EH (cell line): ENCODE data around the gene PDSS1.

Experiments used
- DNase-seq: peaks from one replicate; pipeline ENCODE4 v3.0.0-alpha.2; 2015; ENCODE audit warnings: low read depth

Gene PDSS1

GRCh38 chr10:26699631-26700030 lies 2.1 kb downstream of the PDSS1 start:
- DNase-seq, result no peak

- DNase-seq, result no peak
Measured at GRCh38 chr10:26700884-26701630, 3.6 kb downstream of the PDSS1 start.

DNA sequence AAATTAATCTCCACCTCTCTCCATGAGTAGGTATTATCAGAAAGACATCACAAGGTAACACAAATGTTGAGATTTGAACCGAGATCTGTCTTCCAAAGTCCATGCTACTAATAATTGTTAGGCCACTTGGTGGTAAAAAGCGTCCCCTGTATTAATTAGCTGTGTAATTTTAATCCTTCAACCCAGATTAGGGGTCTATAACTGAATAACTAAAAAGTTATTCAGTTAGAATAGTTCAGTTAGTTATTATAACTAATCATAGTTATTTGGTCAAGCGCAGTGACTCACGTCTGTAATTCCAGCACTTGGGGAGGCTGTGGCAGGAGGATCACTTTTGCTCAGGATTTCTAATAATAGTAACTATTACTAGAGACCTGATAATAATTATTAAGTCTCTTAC lies 5.6 kb downstream of the PDSS1 start:
- no peak for DNase-seq

- no peak for DNase-seq
Measured at GRCh38 chr10:26703974-26704373, 6.5 kb downstream of the PDSS1 start.

DNA sequence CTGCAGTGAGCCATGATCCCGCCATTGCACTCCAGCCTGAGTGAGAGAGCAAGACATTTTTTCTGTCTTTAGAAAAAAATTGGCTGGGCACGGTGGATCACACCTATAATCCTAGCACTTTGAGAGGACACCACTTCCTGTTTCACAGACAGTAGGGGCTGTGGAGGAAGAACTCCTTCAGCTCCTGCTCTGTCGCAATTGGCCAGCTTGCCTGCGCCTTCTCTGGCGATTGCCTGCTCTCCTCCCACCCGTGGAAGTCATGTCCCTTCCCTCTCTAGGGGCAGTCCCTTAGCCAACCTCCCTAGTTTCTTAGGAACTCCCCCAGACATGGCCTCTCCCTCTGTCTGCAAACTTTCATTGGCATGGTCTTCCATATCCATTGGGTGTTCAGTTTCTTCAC lies 8.7 kb downstream of the PDSS1 start:
- DNase-seq, result no peak

GRCh38 chr10:26706936-26707335 lies 9.4 kb downstream of the PDSS1 start:
- no peak for DNase-seq

- DNase-seq, result no peak
Measured at GRCh38 chr10:26711324-26711723, 13.8 kb downstream of the PDSS1 start.

DNA sequence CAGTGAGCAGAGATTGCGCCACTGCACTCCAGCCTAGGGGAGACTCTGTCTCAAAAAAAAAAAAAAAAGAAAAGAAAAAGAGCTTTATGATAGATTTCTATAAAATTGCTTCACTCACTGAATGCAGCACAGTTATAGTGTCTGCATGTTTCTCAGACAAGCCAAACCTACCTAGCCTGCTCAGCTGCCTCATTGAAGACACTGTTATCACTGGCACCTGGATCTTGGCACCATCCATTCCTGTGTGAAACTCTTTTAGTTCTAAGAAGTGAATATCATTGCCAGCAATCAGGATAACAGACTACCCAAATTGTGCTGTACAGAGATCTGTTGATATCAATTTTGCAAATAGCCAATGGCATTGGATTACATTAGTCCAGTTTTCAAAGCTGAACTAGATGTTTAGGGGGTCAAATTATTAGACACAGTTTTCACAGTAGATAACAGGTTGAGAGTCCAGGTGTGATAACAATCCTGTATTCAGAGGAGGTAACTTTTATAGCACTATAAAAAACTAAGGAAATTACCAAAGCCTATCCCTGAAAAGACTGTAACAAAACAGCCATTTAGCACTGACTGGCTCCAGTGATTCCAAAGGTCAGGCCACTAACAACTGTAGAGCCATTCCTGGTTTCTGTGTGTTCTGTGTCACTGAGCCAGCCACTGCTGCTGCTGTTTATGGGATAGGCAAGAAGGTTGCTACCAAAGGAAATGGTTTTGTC lies 17.1 kb downstream of the PDSS1 start:
- DNase-seq, result no peak

- no peak for DNase-seq
Measured at GRCh38 chr10:26715137-26715487, 17.6 kb downstream of the PDSS1 start.

- DNase-seq, result no peak
Measured at GRCh38 chr10:26717476-26717875, 20.0 kb downstream of the PDSS1 start.

DNA sequence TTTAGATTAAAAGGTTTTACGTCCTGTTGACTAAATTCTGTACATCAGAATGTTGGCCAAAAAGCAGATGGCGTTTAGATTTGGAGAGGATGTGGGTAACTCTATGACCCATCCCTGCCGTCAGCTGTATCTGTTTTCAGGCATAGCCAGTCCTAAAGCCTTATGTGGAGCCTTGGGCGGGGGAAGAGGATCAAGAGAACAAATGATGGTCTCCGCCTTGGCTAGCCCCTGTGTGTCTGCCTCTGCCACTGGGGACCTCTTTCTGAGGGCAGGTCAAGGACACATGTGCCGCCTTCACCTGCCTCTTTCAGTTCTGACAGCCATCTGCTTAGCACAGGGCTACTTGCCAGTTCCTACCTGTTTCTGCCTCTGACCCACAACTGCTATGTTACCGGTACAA lies 24.1 kb downstream of the PDSS1 start:
- no peak for DNase-seq

- no peak for DNase-seq
Measured at GRCh38 chr10:26723016-26723415, 25.5 kb downstream of the PDSS1 start.

GRCh38 chr10:26725837-26726727 lies 28.6 kb downstream of the PDSS1 start:
- DNase-seq, result peak; percentile 73

DNA sequence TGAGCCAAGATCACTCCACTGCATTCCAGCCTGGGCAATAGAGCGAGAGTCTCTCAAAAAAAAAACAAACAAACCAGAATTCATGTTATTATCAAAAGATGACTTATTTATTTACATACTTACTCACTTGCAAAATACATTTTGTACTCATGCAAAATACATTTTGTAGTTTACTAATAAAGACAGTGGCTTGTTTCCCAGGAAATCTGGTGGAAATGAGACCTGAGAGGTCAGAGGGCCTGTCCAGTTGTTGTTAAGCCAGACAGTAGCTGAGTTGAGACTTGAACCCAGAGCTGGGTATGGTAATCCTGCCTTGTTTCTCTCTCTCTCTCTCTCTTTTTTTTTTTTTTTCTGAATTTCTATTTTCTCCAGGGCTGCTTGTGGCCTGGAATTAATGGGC lies 29.5 kb downstream of the PDSS1 start:
- no peak for DNase-seq

- no peak for DNase-seq
Measured at GRCh38 chr10:26728957-26729356, 31.5 kb downstream of the PDSS1 start.

GRCh38 chr10:26729395-26729794 lies 31.9 kb downstream of the PDSS1 start:
- DNase-seq, result no peak

DNA sequence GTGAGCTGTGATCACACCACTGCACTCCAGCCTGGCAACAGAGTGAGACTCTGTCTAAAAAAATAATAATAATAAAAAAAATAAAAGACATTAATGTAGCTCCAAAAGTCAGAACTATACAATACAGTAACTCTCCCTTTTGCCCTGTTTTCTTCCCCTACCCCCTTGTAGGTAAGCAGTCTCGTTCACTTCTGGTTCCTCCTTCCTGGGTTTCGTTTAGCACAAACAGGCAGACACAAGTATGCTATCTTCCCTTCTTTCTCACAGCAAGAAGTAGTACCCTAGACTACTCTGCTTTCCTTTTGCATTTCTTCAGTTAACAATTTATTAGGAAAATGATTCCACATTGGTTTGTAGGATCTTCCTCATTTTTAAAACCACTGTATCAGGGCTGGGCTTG lies 33.1 kb downstream of the PDSS1 start:
- DNase-seq, result no peak

GRCh38 chr10:26733750-26734568 lies 36.5 kb downstream of the PDSS1 start:
- DNase-seq, result no peak

GRCh38 chr10:26735435-26735834 lies 37.9 kb downstream of the PDSS1 start:
- no peak for DNase-seq

DNA sequence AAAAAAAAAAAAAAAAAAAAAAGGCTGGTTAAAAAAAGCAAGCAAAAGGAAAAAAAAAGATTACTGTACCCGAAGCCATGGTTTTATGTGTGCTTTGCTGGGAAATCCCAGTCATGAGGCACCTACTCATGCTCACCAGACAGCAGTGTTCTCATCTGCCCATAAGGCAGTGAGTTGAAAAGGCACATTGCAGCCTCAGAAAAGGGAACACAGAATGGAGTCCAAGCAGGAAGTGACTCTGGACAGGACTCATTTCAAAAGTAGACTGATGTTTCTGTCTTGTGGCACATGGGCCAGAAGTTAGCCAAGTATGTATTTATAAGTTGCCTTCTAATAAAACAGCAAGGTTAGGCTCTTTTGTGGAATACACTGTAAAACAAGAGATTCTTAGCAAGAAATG lies 40.2 kb downstream of the PDSS1 start:
- DNase-seq, result no peak

GRCh38 chr10:26738301-26738911 lies 40.9 kb downstream of the PDSS1 start:
- DNase-seq, result no peak
